Esophagus (tissue), 2 donors: ENCODE results near the gene ITPR3. TPM values are rescaled to one million over a fixed set of nuclear protein-coding genes. Genes with fewer than 3 reads are reported as not detected.

Experiments
- H3K27ac ChIP-seq, 2 donors: one replicate each; pipeline ENCODE4 v1.5.1; 2013; ENCODE audit warnings: low read depth in 2 of 2, mild to moderate bottlenecking in 2 of 2, inconsistent platforms in 1 of 2, low read length in 1 of 2, moderate library complexity in 1 of 2
- H3K27me3 ChIP-seq, 2 donors: one replicate each; pipeline ENCODE4 v1.6.1; 2013; ENCODE audit warnings: low read length in 2 of 2, control low read depth in 1 of 2, mild to moderate bottlenecking in 1 of 2; ENCODE audit not compliant: insufficient read depth in 2 of 2, control insufficient read depth in 1 of 2
- H3K36me3 ChIP-seq, 2 donors: one replicate each; pipeline ENCODE4 v1.6.1; 2013; ENCODE audit warnings: low read length in 1 of 2; ENCODE audit not compliant: control insufficient read depth in 2 of 2, insufficient read depth in 2 of 2
- H3K4me1 ChIP-seq, 2 donors: one replicate each; pipeline ENCODE4 v1.6.1; 2013; ENCODE audit warnings: low read length in 1 of 2; ENCODE audit not compliant: control insufficient read depth in 2 of 2, insufficient read depth in 2 of 2
- H3K4me3 ChIP-seq, 2 donors: one replicate each; pipeline ENCODE4 v1.5.1; 2013; ENCODE audit warnings: low read length in 2 of 2, mild to moderate bottlenecking in 2 of 2, low read depth in 1 of 2, moderate library complexity in 1 of 2
- H3K9me3 ChIP-seq, 2 donors: one replicate each; pipeline ENCODE4 v1.6.1; 2013; ENCODE audit warnings: mild to moderate bottlenecking in 2 of 2, low read depth in 1 of 2, low read length in 1 of 2, moderate library complexity in 1 of 2; ENCODE audit not compliant: control insufficient read depth in 2 of 2, insufficient read depth in 1 of 2
- WGBS, 2 donors: extraction: QIAGEN DNeasy Blood & Tissue Kit; methylation state at CpG; one replicate each; pipeline ENCODE4 v1.1.7; 2013; 5-methylcytosine and 5-hydroxymethylcytosine counted together
- polyA plus RNA-seq, 2 donors: library from polyadenylated mRNA; stranded (reverse); fragments of 200-250 nt; gene quantifications; one replicate each; pipeline ENCODE4 v1.2.3, GENCODE V29; 2013
- donor health status: healthy with polysubstance abuse.
- donor health status: Bipolar disorder and iron deficiency.

Gene ITPR3
- polyA plus RNA-seq, 2 donors = 11.9 to 15.0 TPM

DNA sequence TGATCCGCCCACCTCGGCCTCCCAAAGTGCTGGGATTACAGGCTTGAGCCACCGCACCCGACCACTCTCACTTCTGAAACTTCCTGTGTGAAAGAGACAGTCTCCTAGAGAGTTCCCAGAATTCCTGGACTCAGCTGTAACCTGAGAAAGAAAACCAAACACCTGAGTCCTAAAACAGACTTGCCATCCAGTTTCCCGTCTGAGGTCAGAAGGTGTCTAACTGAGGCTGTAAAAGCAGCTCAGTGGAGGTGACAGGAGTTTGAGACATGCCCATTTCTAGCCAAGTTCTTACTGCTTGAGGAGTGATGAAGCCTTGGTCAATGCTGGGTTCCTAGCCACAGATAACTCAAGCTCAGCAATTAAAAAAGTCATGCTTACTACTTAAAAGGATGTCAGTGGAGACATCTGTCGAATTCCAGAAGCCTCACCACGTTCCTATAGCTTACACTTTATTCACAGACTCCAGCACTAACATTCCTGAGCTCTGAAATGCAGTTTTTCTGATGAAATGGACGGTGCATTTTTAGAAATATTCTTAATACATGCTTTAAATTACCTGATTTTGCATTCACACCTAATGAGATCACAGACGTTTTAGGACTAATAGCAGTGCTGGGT is 84.3 kb downstream of the ITPR3 start:
- Histone ChIP-seq H3K36me3 (peaks cover 2 to 4% of the 10 kb centered on the region in 2 donors), H3K9me3 (no peaks in the 10 kb centered on the region), H3K27ac (no peak overlapping the region), H3K27me3 (no peaks in the 10 kb centered on the region), H3K4me3 (no peak overlapping the region), H3K4me1 (peaks cover 0 to 3% of the 10 kb centered on the region in 2 donors)
- 87 to 90% methylated on average over 9 of the region's 9 CpGs for WGBS, 2 donors

DNA sequence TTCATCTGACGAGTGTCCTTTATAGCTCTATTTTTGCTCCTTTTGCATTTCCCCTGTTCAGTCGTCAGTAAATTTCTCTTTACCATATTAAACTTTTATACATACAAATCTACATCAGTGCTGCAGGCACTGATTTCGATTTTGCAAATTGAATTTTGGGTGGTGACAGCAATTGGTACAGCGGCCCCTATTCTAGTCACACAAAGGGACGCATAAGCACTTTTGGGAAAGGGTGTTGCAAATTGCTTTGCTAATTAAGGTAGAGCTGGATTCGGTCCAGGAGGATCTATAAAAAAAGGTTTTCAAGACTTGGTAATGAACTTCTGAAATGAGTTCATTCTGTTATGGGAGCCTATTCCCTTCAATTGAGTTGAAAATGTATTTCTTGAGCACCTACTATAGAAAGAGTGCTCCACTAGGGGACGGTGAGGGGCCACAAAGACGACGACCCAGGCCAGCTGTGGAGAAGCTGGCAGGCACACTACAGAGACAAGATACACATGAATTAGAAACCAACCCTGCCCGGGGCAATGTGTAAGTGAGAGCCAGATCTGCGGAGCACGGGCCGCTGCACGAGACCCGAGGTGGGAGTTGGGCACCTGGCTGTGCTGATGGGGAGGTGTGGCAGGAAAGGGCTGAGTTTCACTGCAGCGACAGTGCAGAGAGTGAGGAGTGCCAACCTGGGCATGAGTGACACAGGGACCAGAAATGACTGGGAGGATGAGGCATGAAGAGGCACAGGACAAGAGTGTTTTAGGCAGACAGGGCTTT is 85.0 kb downstream of the ITPR3 start:
- H3K9me3 ChIP-seq = no peaks in the 10 kb centered on the region
- 59 to 72% methylated on average over 16 of the region's 16 CpGs for WGBS, 2 donors
- no peak overlapping the region for H3K27ac ChIP-seq
- peaks cover 2 to 4% of the 10 kb centered on the region in 2 donors for H3K36me3 ChIP-seq
- H3K4me1 ChIP-seq = peaks cover 2 to 4% of the 10 kb centered on the region in 2 donors
- H3K27me3 ChIP-seq = no peaks in the 10 kb centered on the region
- H3K4me3 ChIP-seq = no peak overlapping the region

DNA sequence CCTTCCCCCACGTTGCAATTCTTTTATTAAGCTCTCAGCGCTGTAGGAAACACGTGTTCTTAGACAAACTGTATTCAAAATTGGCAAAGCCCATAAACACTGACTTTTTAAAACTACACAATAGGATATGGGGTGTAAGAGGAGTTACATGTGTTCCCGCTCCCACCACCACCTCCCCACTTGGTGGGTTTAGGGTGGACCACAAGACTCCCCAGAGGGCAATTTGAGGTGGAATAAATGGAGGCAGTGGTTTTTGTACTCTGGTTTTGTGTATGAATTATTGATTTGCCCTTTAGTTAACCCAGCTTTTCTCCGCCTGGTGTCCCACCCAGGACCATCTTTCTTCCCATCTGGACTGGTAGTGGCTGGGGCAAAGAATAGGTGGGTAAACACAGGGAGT is 86.6 kb downstream of the ITPR3 start:
- no peaks in the 10 kb centered on the region for H3K9me3 ChIP-seq
- H3K36me3 ChIP-seq = peaks cover 0 to 4% of the 10 kb centered on the region in 2 donors
- no peaks in the 10 kb centered on the region for H3K27me3 ChIP-seq
- no peak overlapping the region for H3K27ac ChIP-seq
- 90 to 91% methylated on average over 5 of the region's 5 CpGs for WGBS, 2 donors
- H3K4me1 ChIP-seq = peaks cover 2 to 4% of the 10 kb centered on the region in 2 donors
- H3K4me3 ChIP-seq = no peak overlapping the region

DNA sequence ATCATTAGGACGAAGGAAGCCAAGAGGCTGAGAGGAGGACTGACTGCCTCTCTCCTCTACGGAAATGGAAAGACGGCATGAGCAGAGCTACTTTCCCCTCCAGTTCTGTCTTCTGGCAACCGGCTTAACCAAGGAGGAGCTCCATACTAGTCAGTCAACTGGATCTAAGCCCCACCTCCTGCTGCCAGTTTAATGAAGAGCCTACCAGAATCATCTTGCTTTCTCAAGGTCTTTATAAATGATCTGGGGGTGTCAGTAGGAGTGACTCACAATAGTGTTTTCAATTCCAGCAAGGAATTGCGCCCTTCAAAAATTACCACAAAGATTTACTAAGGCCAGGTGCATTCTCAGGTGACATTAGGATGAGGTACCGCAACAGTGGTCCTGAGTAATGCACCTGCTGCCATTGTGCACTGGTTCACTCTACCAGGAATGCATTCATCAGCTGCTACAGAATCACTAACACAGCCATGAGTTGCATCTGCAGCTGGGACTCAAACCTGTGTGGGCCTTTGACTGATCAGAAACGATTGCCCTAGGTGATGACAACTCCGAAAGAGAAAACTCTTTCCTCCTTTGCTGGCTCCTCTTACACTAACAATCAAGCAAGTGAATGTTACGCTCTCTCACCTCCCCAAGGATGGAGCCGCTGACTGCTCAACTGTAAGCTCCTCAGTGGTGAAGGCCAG is 87.5 kb downstream of the ITPR3 start:
- Histone ChIP-seq H3K27me3 (no peaks in the 10 kb centered on the region), H3K36me3 (peaks cover 0 to 4% of the 10 kb centered on the region in 2 donors), H3K9me3 (no peaks in the 10 kb centered on the region), H3K4me1 (peaks cover 2 to 4% of the 10 kb centered on the region in 2 donors), H3K4me3 (no peak overlapping the region), H3K27ac (no peak overlapping the region)
- 91 to 92% methylated on average over 10 of the region's 10 CpGs for WGBS, 2 donors

DNA sequence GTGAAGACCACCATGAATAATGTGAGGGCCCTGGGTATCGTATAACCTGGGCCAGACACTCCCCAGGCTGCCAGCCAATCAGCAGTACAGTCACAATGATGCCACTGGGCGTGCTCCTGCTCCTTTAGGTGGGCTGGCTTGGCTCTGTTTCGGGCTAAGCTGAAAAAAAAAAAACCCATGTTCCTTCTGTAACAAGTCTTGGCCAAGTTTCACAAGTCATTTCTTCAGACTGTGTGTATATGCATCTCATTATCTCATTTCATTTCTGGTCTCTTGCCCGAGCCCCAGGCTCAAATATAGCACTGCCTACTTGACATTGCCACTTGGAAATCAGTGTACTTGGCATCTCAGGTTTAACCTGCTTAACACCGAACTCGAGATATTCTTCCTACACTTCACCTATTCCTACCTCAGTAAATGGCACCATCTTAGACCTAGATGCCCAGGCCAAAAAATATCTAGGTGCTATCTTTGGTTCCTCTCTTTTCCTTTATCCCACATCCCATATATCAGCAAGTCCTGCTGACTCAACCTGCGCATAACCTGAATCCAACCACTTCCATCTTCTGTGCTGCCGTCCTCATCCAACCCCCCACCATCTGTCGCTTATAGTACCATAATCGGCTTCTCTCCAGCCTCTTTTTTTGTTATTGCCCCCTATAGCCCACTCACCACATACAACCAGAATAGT is 88.6 kb downstream of the ITPR3 start:
- peaks cover 0 to 4% of the 10 kb centered on the region in 2 donors for H3K36me3 ChIP-seq
- H3K27ac ChIP-seq = no peak overlapping the region
- H3K27me3 ChIP-seq = no peaks in the 10 kb centered on the region
- no peak overlapping the region for H3K4me3 ChIP-seq
- 71 to 76% methylated on average over 10 of the region's 10 CpGs for WGBS, 2 donors
- H3K4me1 ChIP-seq = peaks cover 2 to 4% of the 10 kb centered on the region in 2 donors
- H3K9me3 ChIP-seq = no peaks in the 10 kb centered on the region

DNA sequence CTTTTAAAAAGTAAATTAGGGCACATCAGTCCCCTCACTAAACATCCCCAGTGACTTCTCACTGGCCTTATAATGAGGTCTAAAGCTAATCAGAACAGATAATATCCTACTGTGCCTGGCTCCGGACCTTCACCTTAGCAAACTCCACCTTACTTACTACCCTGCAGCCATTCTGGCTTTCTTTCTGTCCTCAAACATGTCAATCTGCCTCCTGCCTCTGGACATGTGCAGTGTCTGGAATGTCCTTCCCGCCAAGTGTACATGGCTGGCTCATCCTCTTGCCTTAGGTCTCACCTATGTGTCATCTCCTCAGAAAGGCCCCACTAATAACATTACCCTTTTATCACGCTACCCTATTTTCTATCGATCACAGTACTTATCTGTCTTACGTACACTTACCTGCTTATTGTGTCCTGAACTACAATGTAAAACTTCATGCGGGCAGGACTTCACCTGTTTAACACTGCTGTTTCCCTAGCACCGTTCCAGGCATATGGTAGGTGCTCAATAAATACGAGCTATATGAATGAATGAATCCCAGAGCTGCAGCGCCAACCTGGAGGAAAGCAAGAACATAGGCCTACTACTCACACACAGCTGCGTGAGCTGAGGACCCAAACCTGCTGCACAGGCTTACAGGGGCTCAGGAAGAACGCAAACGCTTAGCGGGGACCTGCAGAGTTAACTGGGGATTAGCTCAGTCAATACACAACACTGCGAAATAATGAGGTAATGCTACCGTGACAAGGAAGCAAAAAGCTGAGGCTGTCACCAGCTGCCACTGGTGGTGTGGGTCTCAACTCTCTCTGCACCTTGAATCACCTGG is 89.4 kb downstream of the ITPR3 start:
- 68 to 72% methylated on average over 15 of the region's 15 CpGs for WGBS, 2 donors
- Histone ChIP-seq H3K4me3 (peak overlapping the region; percentile 78 to 93), H3K4me1 (peaks cover 2 to 4% of the 10 kb centered on the region in 2 donors), H3K27ac (peak overlapping the region in 1 of 2 donors; percentile 50), H3K9me3 (no peaks in the 10 kb centered on the region), H3K36me3 (peaks cover 0 to 4% of the 10 kb centered on the region in 2 donors), H3K27me3 (no peaks in the 10 kb centered on the region)

DNA sequence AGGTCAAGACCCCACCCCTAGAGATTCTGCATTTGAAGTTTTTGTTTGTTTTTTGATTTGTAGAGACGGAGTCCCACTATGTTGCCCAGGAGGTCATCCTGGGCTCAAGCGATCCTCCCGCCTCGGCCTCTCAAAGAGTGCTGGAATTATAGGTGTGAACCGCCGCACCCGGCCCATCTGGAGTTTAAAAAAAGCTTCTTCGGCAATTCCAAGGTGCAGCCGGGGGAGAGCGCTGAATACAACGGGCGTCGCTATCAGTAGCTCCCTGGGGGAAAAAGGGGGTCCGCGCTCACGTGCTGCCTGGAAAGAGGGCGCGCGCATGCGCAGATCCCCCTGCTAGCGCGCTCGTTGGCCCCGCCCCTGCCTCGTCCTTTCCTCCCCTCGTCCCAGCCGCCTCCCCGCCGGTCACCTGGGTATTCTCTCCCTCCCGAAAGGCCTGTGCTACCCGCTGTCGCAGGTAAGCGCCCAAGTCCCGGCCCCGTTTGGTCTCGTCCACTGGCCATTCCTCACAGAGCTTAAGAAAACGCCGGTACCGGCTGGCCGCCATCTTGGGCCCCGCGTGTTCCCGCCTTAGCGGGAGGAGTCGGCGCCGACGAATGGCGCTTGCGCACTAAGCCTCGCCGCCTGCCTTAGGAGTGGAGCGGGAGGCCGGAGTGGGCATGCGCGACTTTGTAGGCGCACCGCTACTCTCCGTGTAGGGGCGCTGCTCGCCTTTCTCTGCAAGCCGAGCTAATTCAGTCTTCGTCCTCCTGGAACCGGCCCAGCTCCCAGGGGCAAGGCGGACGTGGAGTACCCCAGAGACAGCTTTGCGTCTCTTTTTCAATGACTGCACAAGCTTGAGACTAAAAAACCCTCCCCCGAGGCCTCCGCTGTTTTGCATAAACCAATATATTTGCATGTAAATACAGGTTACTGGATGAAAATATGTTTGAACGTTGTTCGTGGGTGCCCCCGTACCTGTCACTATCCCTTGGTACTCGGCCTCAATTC is 90.3 kb downstream of the ITPR3 start, which contains the start of gene UQCC2:
Gene UQCC2 (minus strand): TSS at position 561 of the 990 bp plus-strand sequence. CDS start 14 bp downstream, at position 547.
- Histone ChIP-seq H3K27ac (peak within 1 kb of the TSS; percentile 96 to 99), H3K27me3 (no peaks in the 10 kb centered on the region), H3K4me1 (peaks cover 2 to 4% of the 10 kb centered on the region in 2 donors), H3K9me3 (no peaks in the 10 kb centered on the region), H3K4me3 (peak within 1 kb of the TSS; percentile 78 to 93), H3K36me3 (peaks cover 0 to 4% of the 10 kb centered on the region in 2 donors)
- WGBS, 2 donors = 1 to 2% methylated on average over 68 to 73 of the region's 73 CpGs

DNA sequence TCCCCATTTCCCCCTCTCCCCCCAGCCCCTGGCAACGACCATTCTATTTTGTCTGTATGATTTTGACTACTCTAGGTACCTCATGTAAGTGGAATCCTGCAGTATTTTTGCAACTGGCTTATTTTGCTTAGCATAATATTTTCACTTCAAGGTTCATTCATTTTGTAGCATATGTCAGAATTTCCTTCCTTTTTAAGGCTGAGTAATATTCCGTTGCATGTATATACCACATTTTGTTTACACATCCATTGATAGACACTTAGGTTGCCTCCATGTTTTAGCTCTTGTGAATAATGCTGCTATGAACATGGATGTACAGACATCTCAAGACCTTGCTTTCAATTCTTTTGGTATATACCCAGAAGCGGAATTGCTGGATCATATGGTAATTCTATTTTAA is 91.8 kb downstream of the ITPR3 start:
- Histone ChIP-seq H3K9me3 (no peaks in the 10 kb centered on the region), H3K4me1 (peaks cover 2 to 4% of the 10 kb centered on the region in 2 donors), H3K27ac (no peak overlapping the region), H3K4me3 (no peak overlapping the region), H3K27me3 (no peaks in the 10 kb centered on the region), H3K36me3 (peaks cover 0 to 4% of the 10 kb centered on the region in 2 donors)
- 89% methylated on average over 3 of the region's 3 CpGs for WGBS, 2 donors
